Stimulated activated CD4-positive, alpha-beta T cell treated with anti-CD3 and anti-CD28 coated beads, Interleukin-2, amount 100 ng/mL, for 48 hours (primary cell): Measurements from ENCODE around the gene SLITRK3.
"Not testable (repeated sequence)": the region's sequence is repeated elsewhere in the genome, so short reads cannot be mapped to it uniquely, and the experiment has no call there.

Experiments used
- DNase-seq, 2 donors: peaks; one replicate each; pipeline ENCODE4 v3.0.0-alpha.2; 2020

SLITRK3 gene

DNA sequence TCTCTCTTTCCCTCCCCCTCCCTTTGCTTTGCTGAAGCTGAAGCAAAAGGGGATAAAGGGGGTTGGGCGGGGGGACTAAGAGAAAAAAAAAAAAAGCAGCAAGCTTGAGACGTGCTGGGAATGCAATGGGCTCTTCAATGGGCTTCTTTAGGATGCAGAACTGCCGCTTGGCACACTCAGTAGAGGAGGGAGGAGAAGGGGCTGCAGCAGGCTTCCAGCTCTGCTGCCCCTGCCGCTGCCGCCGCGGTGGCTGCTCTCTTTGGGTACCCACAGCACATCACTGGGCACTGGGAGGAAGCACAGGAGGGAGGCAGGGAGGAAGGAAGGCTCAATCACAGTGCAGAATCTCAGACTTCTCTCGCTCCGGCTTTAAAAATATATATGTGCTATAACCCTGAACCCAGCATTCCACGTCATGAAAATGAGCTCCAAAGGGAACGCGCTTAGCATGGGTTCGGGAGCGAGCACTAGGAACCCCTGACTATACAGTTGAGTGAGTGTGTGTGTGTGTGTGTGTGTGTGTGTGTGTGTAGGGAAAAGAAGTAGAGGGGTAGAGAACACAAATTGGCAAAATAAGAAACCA lies 3.5 kb downstream of the SLITRK3 start:
- DNase-seq, result no peak

DNA sequence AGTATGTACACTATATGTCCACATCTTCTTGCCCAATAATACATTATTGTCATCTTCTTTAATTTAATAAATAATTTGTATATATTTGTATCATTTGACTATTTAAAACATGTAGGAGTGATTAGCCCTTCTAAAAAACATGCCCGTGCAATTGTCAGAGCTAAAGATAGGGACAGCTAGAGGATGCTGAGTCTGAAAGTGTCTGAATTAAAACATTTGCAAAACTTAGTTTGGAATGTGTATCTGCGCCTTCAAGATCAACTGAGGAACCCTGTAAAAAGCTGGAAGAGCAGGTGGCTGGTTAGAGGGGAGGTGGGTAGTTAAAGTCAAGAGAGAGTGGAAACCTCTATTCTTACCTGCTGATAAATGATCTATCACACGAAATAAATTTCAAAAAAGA lies 4.7 kb downstream of the SLITRK3 start:
- DNase-seq, result no peak

DNA sequence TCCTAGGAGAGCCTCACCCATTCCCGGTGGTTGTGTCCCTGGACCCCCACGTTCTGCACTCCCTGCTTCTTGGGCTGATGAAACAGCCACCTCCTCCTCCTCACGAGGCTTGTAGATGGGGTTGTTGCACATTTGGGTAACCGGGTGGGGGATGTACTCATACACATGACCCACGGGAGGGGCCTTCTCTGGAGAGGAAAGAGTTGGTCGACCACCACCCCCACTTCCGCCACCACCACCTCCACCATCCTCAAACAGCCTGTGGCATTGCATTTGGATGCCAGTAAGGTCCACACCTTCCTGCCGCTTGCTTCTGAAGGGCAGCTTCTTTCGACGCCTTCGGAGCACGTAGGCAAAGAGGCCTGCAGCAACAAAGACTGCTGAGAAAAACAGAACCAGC lies 7.7 kb downstream of the SLITRK3 start:
- DNase-seq, result no peak

DNA sequence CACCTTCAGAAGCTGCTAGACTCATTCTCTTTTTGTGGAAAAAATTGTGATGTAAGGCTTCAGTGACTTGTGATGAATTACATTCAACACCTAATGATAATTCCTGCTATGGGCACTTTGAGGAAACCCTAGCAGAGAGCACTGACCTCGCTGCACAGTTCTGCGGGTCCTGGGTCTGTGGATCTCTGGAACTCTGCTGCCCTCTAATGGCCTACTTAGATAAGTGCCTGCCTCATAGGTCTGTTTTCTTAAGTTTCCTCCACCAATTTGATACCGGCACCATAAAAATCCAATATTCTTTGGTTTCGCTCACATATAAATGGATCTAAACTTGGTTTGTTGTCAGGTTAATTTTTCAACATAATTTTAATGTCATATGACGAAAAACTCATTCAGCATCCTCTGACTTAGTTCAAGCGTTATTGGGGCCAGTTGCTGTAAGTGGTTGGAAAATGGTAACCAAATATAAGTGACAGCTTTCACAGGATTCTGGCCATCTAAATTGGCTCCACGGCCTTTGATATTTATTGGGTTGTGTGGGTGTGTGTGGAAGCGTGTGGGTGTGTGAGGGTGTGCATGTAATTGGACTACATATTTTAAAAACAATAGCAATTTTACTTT lies 10.4 kb downstream of the SLITRK3 start:
- DNase-seq, result peak; percentile 20 to 30

DNA sequence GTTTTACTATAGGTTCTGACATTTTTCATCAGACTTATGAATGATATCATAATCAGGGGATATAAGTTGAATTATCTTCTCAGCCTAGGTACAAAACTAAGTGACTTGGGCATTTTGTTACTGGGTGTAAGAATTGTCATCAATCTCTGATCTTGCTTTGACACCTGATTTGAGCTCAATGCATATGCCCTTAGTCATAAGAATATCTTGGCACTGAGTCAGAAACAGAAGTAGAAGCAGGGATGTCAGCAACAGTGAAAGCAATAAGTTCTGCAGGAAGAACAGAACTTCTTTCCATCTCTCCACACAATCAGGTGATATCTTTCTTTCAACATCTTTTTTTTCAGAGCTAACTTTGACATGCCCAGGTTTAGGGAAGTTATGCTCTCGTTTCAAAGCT lies 14.6 kb downstream of the SLITRK3 start:
- DNase-seq, result no peak

DNA sequence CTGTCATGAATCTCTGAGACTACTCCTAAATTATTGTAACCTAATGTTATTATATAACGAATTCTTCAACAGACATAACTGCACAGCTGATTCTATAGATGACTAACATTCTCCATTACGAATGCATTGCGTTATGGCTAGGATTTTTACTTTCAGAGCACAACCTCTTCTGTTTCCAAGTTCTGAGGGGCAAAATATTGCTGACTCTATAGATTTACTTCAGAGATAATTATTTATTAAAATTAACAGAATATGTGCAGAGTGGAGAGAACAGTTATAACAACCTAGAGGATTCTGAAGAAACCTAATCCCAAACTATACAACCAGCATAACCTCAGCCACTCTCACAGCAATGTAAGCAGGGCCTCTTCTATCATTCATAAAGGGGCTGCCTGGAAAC lies 25.9 kb downstream of the SLITRK3 start:
- no peak for DNase-seq

DNA sequence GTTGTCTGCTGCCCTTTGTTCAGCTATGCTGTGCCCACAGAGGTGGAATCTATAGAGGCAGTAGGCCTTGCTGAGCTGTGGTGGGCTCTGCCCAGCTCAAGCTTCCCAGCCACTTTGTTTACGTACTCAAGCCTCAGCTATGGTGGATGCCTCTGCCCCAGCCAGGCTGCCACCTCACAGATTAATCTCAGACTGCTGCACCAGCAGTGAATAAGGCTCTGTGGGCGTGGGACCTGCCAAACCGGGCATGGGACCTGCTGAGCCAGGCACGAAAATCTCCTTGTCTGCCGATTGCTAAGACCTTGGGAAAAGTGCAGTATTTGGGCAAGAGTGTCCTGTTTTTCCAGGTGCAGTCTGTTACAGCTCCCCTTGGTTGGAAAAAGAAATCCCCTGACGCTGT lies 26.8 kb downstream of the SLITRK3 start:
- no peak for DNase-seq

DNA sequence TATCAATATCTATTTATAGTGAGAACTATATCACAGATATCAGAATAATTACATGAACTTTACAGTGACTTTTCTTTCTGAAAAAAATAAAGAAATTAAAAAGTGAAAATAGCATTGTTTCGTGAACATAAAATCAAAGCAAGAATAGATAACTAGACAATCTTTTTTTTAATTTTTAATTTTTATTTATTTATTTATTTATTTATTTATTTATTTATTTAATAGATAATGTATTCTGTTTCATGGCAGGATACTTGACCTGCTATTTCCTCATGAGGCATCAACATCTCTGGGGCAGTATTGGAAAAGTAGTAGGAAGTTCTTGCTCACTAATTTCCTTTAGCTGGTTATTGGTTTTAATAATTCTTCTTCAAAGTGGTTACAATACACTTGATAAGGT lies 33.3 kb downstream of the SLITRK3 start:
- DNase-seq, result no peak

DNA sequence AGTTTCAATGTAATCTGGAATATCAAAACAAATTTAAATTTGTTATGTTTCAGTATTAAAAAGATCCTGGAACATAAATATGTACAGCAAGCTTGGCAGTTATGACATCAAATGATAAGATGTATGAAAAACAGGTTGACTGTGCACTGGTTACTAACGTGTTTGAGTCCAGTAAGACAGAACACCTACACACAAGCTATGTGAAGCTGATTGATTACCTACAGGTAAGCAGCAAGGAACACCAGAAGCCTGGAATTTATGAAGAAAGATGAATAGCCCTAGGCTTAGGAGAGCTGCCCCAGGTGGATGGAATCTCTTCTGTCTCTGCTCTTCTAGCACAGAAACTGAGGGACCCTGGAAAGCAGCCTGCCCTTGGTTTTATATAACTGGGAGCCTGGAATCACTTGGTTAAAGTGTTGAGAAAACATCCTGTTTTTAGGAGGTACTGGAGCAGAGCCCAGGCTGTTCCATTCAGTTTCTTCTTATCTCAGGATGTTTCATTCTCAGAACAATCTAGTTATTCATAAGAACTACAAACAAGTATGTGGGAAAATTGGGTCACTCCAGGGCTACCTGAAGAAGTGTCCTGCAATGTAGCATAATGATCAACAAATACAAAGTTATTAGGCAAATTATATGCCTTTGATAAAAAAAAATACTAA lies 36.3 kb downstream of the SLITRK3 start:
- DNase-seq, result no peak

DNA sequence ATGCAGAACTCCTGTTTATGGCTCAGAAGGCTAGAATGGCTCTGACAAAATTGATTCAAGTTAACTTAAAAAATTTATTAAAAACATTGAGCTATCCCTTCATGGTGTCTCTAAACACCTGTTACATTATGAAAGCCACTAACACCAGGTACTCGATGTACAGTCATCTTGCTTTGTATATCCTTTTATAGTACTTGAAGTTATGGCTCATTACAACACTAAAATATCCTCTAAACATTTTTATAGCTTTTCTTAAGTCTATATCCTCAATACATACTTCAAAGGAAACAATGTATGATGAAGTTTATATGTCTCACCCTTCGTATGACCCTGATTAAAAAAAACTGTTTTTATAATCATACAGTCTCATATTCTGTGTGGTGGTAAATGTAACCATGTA lies 38.2 kb downstream of the SLITRK3 start:
- no peak for DNase-seq

DNA sequence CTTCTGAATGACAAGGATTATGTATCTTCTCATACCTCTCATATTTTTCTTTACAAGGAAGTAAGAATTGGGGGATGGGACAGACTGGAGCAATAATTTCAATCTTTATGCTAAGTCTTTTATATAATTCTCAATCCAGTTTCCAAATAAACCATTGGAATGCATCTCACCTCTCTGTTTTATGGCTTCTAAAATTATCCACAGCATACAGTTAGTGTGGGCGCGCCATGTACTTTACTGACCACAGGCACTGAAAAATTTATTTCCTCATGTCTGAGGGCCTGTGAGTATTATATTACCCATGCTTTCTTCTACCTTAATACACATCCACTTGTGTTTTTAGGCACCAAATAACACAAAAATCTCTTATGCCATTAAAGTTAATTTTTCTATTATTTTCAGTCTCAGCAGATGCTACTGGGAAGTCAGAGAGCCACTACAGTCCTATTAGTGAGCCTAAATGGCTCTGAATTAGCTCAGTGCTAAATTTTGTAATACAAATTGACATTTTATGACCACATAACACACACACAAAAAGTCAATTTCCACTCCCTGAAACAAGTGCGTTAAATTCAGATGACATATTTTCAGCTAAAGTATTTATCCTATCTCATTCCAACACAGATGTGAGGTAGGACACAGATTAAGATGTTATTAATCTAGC lies 39.3 kb downstream of the SLITRK3 start:
- no peak for DNase-seq

DNA sequence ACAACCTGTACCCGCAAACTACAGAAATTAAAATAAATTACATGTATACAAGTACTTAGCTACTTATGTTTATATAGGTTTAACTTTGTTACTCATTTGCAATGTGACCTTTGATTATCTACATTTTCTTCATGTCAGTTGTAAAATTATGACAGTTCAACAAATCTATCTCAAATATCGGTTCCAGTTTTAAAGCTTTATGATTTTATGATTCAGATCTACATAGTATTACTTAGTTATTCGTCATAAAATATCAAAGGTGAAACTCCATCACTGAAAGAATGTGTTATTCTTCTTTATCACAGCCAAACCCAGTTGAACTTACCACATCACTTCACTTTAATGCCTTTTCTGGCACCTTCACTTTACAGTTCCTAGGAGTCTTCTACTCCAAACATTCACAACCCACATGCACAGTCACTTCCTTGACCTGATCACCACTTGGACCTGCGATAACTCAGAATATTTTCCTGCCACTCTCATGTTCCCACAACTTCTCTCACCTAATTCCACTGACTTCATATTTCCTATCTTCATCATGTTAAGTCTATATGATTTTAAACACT lies 47.2 kb downstream of the SLITRK3 start:
- no peak for DNase-seq

DNA sequence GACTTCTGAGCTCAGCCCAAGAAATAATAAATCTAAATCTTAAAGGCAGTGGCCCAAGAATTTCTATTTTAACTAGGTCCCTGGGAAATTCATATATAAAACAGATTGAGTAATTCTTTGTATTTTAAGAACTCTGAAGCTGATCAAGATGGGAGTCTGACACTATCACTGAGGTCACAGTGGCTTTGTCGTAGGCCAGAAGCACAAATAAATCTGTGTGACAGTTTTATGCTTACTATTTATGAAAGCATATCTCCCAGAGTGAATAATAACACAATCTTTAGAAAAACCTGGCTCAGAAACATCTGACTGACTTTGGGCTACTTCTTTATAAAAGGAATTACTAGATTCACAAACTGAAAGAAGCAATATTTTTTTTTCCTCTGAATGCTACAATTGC lies 51.9 kb downstream of the SLITRK3 start:
- DNase-seq, result no peak

DNA sequence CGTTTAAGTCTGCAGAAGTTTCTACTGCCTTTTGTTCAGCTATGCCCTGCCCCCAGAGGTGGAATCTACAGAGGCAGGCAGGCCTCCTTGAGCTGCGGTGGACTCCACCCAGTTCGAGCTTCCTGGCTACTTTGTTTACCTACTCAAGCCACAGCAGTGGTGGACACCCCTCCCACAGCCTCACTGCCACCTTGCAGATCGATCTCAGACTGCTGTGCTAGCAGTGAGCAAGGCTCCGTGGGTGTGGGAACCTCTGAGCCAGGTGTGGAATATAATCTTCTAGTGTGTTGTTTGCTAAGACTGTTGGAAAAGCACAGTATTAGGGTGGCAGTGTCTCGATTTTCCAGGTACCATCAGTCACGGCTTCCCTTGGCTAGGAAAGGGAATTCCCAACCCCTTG lies 56.3 kb downstream of the SLITRK3 start:
- DNase-seq, result not testable (repeated sequence)
